Right ventricle myocardium inferior (tissue), 1 donor: ENCODE measurements around the gene WDFY4. TPM values are rescaled to one million over a fixed set of nuclear protein-coding genes. Genes with fewer than 3 reads are reported as not detected.

Source experiments
- ATAC-seq: fragments of 200-7000 bp; cut with Tn5 transposase; one replicate; pipeline ENCODE4 v1.9.1; 2020; ENCODE audit warnings: mild to moderate bottlenecking, moderate library complexity
- DNase-seq: peaks from one replicate; pipeline ENCODE4 v3.0.0; 2021; ENCODE audit errors: missing footprints
- intact Hi-C: fragments of 100-400 bp; cut with DNase I; formaldehyde crosslinking; loops from one replicate; pipeline ENCODE4 v1.11.0; 2022
- total RNA-seq: library from RNA; stranded (reverse); fragmentation: NEBNext Ultra II Directional; extraction: Animal tissue kit (Norgen Biotek cat#: 25700); gene quantifications from one replicate; pipeline ENCODE4 v1.2.1, GENCODE V29; 2021
- donor health status: DM: no; HTN: yes; CAD: no; lungs with severe emphysema.

Gene WDFY4
- total RNA-seq, 1 donor from 2014 or later: 2.5 TPM

DNA sequence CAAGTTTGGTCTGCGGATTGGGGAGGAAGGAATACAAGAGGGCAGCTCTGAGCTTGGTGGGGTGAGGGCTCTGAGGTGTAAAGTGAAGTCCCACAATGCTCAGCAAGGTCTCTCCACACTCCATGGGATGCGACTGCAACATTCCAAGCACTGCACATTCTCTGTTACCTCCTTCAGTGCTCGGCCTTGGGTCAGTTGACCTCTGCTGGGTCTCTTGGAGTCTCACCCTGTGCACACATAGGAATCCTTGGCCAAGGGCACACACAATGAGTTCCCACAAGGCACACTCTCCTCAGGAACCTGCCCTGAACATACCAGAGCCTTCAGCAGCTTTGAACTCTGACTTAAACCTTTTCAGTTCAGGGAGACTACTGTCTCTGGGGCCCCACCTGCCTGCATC, 2.4 kb upstream of the WDFY4 start:
- no peak for ATAC-seq
- no peak for DNase-seq
- intact Hi-C loops: no loop called here

DNA sequence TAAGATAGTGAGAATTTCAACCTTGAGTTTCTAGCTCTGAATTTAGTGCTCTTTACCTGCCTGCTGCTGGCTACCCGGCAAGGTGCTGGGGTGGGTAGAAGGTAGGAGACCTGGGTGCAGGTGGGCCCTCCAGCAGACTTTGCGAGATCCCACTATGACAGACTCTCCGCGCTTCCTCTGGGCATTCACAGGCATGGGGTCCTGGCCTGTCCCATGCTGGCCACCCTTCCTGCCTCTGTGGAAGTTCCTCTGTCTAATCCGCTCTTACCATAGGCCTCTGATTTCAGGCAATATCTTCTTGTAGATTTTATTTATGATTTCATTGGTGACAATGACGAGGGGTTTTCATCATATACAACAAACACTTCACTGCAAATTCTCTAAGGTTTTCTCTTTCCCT, 1.2 kb upstream of the WDFY4 start:
- intact Hi-C loops: no loop called here
- DNase-seq (no peak), ATAC-seq (no peak)

DNA sequence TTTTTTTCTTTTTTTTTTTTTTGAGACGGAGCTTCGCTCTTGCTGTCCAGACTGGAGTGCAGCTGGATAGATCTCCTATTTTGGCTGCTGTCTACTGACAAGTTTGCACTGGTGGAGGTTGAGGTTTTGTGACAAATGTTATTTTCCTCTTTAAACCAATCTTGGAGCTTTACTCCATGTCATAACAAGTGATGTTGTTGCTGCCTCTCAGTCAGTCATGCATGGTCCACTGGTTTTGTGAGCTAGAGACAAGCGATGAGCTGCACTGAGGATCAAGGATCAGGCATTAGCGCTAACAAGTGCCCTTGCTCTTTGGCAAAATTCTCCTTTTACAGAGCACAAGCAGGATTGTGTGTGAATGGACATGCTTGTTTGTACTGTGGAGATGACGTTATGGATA, 805 bp upstream of the WDFY4 start:
- no peak for ATAC-seq
- DNase-seq: no peak
- intact Hi-C loops: no loop called here

DNA sequence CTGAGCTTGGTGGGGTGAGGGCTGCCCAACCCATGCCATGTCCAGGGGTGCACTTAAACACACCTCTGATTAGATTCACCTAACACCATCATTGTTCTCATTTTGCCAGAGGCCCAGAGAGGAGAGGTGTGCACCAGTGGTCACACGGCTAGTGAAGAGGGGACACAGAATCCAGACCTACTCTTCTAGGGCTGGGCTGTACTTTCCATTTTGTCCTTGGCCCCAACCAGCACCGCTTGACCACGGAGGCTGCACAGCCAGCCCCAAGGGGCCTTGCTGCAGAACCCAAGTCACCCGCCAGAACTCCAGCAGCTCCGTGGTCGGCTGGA, 246 bp upstream of the WDFY4 start:
- ATAC-seq: no peak
- no peak for DNase-seq
- intact Hi-C loops: no loop called here

DNA sequence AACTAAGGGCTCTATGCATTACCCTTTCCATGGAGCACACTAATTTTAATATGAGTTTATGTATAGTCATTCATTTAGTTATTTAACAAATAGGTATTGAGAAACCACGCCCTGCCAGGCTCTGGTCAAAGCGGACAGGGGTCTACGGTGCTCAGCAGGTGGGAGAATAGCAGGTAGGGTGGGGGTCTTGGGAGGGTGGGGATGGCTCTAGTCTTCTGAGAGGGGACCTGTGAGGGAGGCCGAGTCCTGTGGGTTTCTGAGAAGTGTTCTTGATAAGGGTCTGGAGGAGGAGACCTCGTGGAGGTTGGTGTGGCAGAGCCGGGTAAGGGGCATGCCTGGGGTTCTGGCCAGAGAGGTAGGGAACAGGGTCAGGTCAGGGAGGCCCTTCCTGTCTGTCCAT, 1.1 kb downstream of the WDFY4 start:
- no peak for DNase-seq
- ATAC-seq: no peak
- intact Hi-C loops: no loop called here

DNA sequence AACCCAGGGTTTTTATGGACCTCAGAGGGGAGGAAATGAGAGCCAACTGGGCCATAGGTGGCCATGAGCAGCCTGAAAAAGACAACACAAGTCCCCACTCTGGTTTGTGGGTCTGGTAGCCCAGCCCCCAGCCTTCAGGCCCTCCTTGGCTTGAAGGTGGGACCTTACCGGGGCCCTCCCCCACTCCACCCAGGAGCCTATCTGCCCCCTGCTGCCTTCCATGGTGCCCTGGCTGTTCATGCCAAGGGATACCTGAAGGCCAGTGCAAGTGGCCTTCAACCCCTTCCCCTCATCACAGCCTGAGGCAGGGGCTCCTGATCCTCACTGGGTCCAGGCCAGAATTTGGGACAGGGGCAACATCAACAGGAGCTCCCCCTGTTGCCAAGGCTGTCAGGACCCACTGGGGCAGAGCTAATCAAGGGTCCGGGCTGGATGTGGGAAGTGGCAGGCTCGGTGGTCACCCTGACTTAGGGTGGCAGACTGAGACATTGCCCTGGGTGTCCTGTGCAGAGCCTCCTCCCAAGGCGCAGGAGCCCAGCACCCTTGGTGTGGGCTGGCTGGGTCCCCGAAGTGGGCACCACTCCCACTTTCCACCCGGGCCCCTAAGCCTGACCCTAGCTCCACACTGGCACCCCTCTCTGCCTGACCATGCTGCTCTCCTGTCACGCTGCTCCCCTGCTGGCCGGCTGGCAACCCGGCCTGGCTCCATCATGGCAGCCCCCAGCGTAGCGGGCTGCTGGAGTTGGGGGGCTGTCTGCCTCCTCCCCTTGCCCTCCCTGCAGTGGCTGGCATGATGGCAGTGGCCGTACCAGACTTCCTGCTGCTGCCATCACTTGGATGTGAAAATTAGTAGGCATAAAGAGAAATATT, 6.4 kb downstream of the WDFY4 start:
- intact Hi-C loops: no loop called here
- DNase-seq (no peak), ATAC-seq (no peak)

DNA sequence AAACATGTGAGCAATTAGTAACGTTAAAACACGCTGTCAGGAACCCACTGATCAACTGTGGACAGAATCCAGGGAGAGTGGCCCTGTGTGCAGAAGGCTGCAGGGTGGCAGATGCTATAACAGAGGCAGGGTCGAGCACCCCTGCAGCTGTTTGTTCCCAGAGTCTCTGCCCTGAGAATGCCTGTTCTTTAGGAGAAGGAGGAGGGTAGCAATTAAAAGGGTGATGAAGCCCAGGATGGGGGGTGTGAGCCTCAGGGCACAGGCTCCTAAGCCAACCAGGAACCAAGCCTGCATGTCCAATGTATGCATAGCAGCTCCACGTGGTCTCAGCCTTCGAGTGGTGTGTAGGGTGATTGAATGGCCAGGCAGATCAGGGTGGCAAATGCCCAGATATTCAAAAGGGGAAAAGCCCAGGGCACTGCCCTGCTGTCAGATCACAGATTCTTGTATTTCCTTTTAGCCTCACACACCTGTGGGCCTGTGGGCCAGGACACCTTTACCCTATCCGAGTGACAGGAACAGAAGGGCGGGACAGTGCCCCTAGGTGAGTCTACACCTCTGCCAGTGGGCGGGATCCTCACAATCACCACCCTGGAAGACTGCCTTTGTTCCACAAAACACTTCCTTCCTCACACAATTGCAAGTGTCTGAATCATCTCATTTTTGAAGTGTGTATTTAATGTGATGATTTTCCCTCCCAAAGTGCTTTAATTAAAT, 7.3 kb downstream of the WDFY4 start:
- DNase-seq: no peak
- intact Hi-C loops: no loop called here
- ATAC-seq: no peak

DNA sequence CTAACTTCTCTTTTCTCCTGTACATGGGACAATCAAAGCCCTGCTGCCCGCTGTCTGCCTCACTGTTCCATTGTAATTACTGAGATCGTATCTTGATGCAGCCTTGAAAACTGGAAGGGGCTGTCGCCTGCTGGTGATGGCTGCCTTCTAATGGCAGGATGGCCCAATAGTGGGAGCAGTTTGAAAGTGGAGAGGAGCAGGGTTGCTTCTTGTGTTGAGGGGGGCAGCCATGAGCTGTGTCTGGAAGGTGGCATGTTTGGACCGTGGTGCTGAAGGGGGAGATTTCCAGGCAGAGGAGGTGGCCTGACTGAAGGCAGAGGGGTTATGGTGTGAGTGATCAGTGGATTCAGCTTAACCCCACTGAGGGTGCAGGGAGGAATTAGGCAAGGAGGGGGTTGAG, 8.1 kb downstream of the WDFY4 start:
- ATAC-seq (no peak), DNase-seq (no peak)
- intact Hi-C loops: no loop called here

DNA sequence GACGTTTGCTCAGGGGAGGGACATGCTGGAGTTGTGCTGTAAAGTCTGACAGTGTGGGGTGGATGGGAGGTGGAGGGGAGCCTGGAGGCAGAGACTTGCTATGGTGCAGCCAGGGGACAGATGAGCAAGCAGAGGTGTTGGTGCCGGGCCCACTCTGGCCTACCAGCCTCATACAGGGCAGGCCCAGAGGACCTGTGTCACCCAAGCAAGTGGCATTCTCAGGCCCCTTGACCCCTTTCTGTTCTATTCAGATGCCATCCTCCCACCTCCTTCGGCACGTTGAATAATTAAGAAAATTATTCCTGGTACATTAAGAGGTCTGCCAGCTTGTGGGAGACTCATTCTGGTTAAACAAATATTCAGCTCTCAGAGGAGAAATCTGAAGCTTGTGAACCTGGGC, 8.5 kb downstream of the WDFY4 start:
- ATAC-seq (no peak), DNase-seq (no peak)
- intact Hi-C loops: no loop called here

DNA sequence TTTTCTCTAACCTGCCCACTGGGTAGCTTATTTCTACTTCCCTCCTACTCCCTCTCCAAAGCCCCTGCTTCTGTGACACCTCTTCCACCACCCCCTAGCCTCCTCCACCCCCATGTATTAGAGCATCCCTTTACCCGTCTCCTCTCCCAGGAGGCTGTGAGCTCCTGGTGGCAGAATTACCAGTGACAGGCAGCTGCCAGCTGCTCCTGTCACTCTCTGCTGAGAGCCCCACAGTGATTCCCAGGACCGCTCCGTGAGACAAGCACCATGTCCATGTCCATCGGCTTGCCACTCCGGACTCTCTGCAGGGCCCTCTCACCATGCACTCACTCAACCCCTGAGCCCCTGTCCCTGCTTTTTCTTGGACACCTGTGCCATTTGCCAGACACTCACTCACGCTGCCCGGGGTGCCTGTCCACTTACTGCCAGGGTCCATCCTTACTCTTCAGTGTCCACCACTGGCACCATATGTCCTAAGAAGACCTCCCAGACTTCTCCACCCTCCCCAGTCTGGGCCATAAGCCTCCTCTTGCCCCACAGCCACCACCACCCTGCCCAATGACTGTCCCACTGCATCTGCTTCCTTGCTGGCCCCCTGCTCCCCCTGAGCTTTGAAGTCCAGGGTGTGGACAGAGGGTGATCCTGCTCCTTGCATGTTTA, 9.8 kb downstream of the WDFY4 start:
- intact Hi-C loops: no loop called here
- ATAC-seq (no peak), DNase-seq (no peak)

DNA sequence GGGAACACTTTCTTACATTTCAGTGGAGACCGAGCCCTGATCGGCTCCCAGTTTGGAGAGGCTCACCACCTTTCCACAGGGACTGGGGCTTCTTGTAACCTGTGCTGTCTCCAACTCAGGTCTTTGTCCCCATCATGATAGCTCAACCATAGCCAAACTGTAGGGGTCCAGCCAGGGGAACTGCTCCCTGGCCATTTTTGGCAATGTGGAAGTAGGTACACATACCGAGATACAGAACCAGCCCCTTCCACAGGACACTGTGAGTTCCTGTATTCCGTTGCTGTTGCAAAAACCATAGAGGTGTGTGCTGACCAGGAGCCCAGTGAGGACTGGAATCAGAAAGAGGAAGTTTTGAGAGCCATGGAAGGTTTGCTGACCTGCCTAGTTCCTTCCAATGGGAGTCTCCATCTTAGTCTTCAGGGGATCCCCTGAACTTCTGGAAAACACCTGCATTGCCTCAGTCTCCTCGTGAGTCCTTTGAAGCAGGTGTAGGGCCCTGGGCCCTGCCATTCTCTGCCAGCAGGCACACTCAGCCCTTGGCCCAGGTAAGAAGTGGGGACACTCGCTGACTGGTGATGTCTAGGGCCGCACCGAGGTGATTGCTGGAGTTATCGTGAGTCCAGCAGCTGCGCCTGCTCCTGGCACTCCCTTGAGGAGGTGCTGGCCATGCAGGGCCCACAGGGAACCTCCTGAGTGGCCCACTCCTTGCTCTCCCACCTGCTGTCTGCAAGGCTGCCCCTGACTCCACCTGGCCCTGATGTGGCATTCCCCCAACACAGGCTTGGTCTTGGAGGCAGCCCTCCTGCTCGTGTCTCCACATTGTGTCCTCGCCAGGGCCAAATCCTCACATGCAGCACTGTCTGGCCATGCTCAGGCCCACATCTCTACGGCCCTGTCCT, 11.2 kb downstream of the WDFY4 start:
- ATAC-seq (no peak), DNase-seq (no peak)
- intact Hi-C loops: no loop called here

DNA sequence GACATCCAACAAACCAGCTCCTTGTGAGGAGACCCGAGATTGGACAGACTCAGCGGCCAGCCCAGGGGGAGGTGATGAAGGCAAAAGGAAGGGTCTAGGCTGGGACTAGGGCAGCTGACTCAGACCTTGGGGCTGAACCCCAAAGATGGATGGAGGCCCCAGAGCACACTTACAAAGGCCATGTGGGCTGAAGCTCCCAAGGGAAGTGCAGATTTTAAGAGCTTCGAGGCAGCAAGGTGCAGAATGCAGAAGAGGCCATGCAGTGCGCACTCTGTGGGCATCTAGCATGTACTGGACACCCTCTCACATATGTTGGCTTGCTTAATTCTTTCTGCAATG, 11.8 kb downstream of the WDFY4 start:
- intact Hi-C loops: no loop called here
- DNase-seq: no peak
- no peak for ATAC-seq

DNA sequence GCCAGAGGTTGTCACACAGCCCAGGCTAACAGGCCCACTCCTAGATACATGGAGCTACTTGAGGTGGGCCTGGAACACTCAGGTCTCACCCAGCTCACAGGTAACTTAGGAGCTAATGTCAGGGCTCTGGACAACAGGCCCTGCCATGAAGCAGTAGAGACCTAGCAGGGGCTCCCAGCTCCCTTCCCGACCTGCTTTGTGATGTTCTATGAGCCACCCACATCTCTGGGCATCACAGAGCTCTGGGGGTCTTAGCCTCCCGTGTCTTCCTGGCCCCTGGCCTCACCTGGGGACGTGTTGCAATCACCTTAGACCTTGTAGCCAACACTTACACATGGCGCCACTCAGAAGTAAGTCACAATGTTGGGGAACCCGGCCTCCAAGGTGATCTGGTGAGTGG, 12.4 kb downstream of the WDFY4 start:
- intact Hi-C loops: no loop called here
- no peak for ATAC-seq
- DNase-seq: no peak

DNA sequence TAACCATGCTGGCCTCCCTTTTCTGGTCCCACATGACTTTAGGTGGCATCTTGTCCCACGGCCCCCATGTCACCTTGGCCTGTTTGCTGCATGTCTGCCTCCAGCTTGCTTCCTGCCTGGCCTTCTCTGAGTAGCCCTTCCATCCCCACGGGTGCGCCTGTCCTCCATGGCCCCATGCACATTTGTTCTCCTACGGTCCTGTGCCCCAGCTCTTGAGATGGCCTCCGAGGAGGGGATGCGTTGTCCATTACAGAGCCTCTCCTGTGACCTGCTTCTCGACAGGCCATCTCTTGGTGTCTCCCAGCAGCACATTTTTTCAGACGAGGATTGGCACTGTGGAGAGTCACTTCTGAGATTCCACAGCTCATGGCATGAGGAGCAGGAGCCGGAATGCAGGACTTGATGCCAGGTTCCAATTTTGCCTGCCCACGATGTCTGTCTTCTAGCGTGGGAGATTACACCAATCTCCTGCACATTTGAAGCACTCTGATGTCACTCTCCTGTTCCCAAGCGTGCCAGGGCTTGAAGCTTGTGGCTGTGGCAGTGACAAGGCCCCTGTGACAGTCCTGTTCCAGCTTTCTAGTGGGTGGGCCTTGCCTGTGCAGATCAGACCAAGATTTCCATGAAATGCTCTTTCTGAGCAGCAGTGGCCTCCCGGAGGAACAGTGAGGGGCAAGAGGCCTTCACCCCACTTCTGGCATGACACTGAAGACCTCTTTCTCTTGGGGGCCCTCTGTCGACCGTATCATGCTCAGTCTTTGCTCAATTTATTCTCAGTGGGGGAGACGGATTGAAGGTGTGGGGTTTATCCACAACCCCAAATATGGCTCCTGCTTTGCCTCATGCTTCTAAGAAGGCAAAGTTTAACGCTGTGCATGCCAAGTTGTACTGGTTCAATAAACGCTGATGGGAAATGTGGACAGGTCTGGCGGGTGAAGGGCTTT, 13.4 kb downstream of the WDFY4 start:
- no peak for DNase-seq
- ATAC-seq: peak; percentile 66
- intact Hi-C loops: no loop called here

DNA sequence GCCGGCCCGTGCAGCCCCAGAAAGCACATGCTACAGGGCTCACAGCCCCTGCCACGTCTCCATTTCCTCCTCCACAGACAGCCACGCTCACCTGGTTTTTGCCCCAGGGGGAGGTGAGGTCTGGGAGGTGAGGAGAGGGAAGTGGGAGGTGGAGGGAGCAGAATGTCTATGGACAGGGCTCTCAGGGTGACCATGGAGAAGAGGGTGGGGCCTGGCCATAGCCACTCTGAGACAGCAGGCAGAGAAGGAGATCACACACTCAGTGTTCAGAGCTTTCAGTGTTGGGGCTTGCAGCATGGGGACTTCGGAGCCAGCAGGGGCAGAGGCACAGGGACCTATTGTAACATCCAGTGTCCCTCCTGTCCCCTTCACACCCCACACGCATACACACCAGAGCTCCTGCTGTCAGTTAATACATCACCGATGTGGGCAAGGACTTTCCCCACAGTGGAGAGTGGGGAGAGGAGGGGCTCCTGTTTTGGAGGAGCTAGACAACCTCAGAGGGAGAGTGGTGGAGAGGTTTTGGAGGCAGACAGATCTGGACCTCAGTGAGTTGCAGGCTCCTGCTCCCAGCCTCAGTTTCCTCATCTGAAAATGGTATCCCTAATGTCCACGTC, 14.4 kb downstream of the WDFY4 start:
- intact Hi-C loops: no loop called here
- ATAC-seq (no peak), DNase-seq (no peak)

DNA sequence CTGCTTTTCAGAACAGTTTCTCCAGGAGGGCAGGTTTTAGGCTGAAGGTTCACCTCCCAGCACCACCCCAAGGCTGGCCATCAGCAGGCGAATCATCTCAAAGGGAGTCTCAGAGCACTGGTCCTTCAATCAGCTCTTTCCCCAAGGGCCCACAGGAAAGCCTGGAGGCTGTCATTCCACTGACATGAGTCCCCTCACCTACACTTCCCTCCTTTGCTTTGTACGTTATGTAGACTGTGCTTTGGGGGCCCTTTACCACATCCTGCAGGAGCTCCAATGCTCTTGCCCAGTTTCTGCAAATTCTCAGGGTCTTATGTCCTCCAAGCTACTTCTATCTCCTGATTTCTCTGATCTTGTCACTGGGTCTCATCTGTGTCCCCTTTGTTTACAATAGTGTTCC, 15.4 kb downstream of the WDFY4 start:
- DNase-seq (no peak), ATAC-seq (no peak)
- intact Hi-C loops: no loop called here

DNA sequence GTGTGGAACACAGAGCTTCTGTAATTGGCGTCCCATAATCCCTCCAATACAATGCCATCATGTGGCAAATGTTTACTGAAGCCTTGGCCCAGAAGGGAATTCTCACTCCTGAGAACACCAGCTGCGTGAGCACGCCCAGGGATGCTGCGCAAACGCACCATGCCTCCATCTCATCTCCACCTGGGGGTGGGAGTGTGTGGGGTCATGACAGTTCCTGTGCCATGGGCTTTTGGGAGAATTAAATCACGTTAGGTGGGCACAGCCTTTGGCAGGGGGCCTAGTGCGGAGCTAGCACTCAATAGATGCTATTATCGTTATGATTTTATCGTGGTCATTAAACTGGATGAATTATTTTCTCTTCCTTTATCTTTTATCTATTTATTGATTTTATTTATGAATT, 15.8 kb downstream of the WDFY4 start:
- intact Hi-C loops: no loop called here
- ATAC-seq: no peak
- DNase-seq: no peak
